Measurements from ENCODE around the gene HSPA9. TPM values are rescaled to one million over a fixed set of nuclear protein-coding genes. Genes with fewer than 3 reads are reported as not detected.

The HSPA9 gene
- 290 TPM for total RNA-seq
- long read RNA-seq, full-length matches to known transcripts: 854 of 961 reads
- long read RNA-seq, partial matches to known transcripts: 82 of 961 reads
- long read RNA-seq, other reads (novel, unspliced or antisense): 25 of 961 reads

- ATAC-seq (ENCODE audit: poor library complexity) (peak; percentile 95), DNase-seq (peak; percentile 98)
- intact Hi-C loops (cut with DNase I): loop anchor here (10.0 kb wide), 1 partner anchor 689 kb away; no protein-coding TSS in a partner anchor
Measured at GRCh38 chr5:138575194-138576015, at the start of gene HSPA9. TSS of gene HSPA9 (minus strand) at chr5:138575401. CDS start at chr5:138575318, 83 bp downstream.

GRCh38 chr5:138623053-138623452, 47.9 kb upstream of the HSPA9 start:
- DNase-seq (no peak), ATAC-seq (ENCODE audit: poor library complexity) (no peak)
- intact Hi-C loops (cut with DNase I): no loop called here

GRCh38 chr5:138622051-138622450, 46.9 kb upstream of the HSPA9 start:
- ATAC-seq (ENCODE audit: poor library complexity) (no peak), DNase-seq (no peak)
- intact Hi-C loops (cut with DNase I): no loop called here

GRCh38 chr5:138620663-138621224, 45.5 kb upstream of the HSPA9 start:
- intact Hi-C loops (cut with DNase I): no loop called here
- no peak for ATAC-seq (ENCODE audit: poor library complexity)
- DNase-seq: no peak

GRCh38 chr5:138616508-138616907, 41.3 kb upstream of the HSPA9 start:
- no peak for ATAC-seq (ENCODE audit: poor library complexity)
- DNase-seq: no peak
- intact Hi-C loops (cut with DNase I): no loop called here

GRCh38 chr5:138615461-138615860, 40.3 kb upstream of the HSPA9 start:
- ATAC-seq (ENCODE audit: poor library complexity) (no peak), DNase-seq (no peak)
- intact Hi-C loops (cut with DNase I): no loop called here

GRCh38 chr5:138611678-138612218, 36.5 kb upstream of the HSPA9 start:
- intact Hi-C loops (cut with DNase I): no loop called here
- peak; percentile 26 for ATAC-seq (ENCODE audit: poor library complexity)

GRCh38 chr5:138610918-138611677, 35.9 kb upstream of the HSPA9 start:
- no peak for DNase-seq
- intact Hi-C loops (cut with DNase I): no loop called here
- ATAC-seq (ENCODE audit: poor library complexity): peak; percentile 77

More at GRCh38 chr5:138611678-138612218, 36.5 kb upstream of the HSPA9 start:
- DNase-seq: no peak

GRCh38 chr5:138610415-138610917, 35.3 kb upstream of the HSPA9 start:
- ATAC-seq (ENCODE audit: poor library complexity) (peak; percentile 65), DNase-seq (no peak)
- intact Hi-C loops (cut with DNase I): no loop called here

GRCh38 chr5:138606378-138607064, 31.3 kb upstream of the HSPA9 start:
- intact Hi-C loops (cut with DNase I): no loop called here
- no peak for DNase-seq
- ATAC-seq (ENCODE audit: poor library complexity): no peak

- intact Hi-C loops (cut with DNase I): no loop called here
- no peak for DNase-seq
- no peak for ATAC-seq (ENCODE audit: poor library complexity)
Measured at GRCh38 chr5:138605254-138605972, 30.2 kb upstream of the HSPA9 start.

GRCh38 chr5:138604176-138604785, 29.1 kb upstream of the HSPA9 start:
- intact Hi-C loops (cut with DNase I): no loop called here
- no peak for ATAC-seq (ENCODE audit: poor library complexity)
- no peak for DNase-seq

- ATAC-seq (ENCODE audit: poor library complexity) (no peak), DNase-seq (no peak)
- intact Hi-C loops (cut with DNase I): no loop called here
Measured at GRCh38 chr5:138603249-138603920, 28.2 kb upstream of the HSPA9 start.

GRCh38 chr5:138602371-138603000, 27.3 kb upstream of the HSPA9 start:
- ATAC-seq (ENCODE audit: poor library complexity) (no peak), DNase-seq (no peak)
- intact Hi-C loops (cut with DNase I): no loop called here

- DNase-seq (no peak), ATAC-seq (ENCODE audit: poor library complexity) (peak; percentile 38)
- intact Hi-C loops (cut with DNase I): no loop called here
Measured at GRCh38 chr5:138601444-138601843, 26.2 kb upstream of the HSPA9 start.

- intact Hi-C loops (cut with DNase I): no loop called here
- no peak for ATAC-seq (ENCODE audit: poor library complexity)
- no peak for DNase-seq
Measured at GRCh38 chr5:138600446-138600845, 25.2 kb upstream of the HSPA9 start.

Data from Right ventricle myocardium superior (tissue), 1 donor.